Duodenal mucosa (tissue), 2 donors: ENCODE measurements around the gene SH3BP5L.

Experiments used
- H3K27ac ChIP-seq: one replicate; pipeline ENCODE4 v1.7.0; 2013; ENCODE audit warnings: low read depth, low read length
- H3K27me3 ChIP-seq, 2 donors: one replicate each; pipeline ENCODE4 v1.7.0; 2013; ENCODE audit warnings: low read length in 2 of 2, control low read depth in 1 of 2; ENCODE audit not compliant: insufficient read depth in 2 of 2, control insufficient read depth in 1 of 2
- H3K36me3 ChIP-seq, 2 donors: one replicate each; pipeline ENCODE4 v1.7.0; 2013; ENCODE audit warnings: low read length in 2 of 2, control low read depth in 1 of 2; ENCODE audit not compliant: insufficient read depth in 2 of 2, control insufficient read depth in 1 of 2
- H3K4me1 ChIP-seq, 2 donors: one replicate each; pipeline ENCODE4 v1.7.0; 2013; ENCODE audit warnings: low read length in 2 of 2, control low read depth in 1 of 2; ENCODE audit not compliant: insufficient read depth in 2 of 2, control insufficient read depth in 1 of 2
- H3K4me3 ChIP-seq, 2 donors: one replicate each; pipeline ENCODE4 v1.7.0; 2013; ENCODE audit warnings: low read length in 2 of 2, low read depth in 1 of 2
- H3K9ac ChIP-seq, 2 donors: one replicate each; pipeline ENCODE4 v1.7.0; 2013; ENCODE audit warnings: low read length in 2 of 2, low read depth in 1 of 2
- H3K9me3 ChIP-seq, 2 donors: one replicate each; pipeline ENCODE4 v1.7.0; 2013; ENCODE audit warnings: low read length in 2 of 2, control low read depth in 1 of 2; ENCODE audit not compliant: control insufficient read depth in 1 of 2

The SH3BP5L gene

DNA sequence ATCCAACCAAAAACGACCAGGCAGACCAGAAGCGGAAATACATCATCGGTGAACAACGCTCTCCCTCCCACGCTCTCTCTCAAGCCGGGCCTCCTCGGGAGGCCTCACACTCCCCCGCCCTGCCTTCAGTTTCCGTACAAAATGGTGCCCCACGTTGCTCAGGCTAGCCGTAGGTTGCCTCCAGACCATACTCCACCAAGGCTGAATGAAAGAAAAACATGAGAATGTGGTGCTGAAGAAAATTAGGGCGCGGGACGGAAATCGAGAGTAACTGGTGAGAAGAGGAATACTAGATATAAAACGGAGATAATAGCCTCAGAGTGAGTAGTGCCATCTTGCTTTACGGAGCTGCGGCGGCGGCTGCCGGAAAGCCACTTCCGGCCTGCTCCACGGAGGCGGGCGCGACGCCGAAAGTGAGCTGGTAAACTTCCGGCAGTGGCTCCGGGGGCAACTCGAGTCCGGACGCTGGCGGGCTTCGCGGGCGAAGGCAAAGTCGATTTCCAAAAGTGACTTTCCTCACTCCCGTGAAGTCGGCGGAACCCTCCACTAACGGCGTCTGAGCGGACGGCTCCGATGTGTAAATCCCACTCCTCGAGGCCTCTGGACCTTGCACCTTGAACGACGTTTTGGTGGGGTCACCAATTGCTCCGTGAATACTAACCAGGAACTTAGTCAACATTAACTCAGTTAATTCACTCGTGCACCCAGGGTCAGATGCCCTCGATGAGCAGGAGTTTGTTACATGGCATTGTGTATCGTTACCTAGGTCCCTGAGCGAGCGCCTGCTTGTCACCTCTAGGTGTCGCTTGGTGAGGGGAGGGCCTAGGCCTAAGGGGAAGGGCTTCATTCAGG, at the start of gene SH3BP5L:
SH3BP5L (minus strand) TSS at position 7 of the 852 bp plus-strand sequence. CDS start 980 bp downstream, outside the sequence.
- H3K9me3 ChIP-seq, result no peaks in the 10 kb centered on the region
- H3K4me3 ChIP-seq, result peak within 1 kb of the TSS; percentile 74 to 99
- H3K27ac ChIP-seq, result peak within 1 kb of the TSS; percentile 96
- peak within 1 kb of the TSS; percentile 74 to 98 for H3K9ac ChIP-seq
- H3K27me3 ChIP-seq, result no peaks in the 10 kb centered on the region
- H3K4me1 ChIP-seq, result peaks cover 41 to 45% of the 10 kb centered on the region in 2 donors
- peaks cover 8 to 21% of the 10 kb centered on the region in 2 donors for H3K36me3 ChIP-seq

DNA sequence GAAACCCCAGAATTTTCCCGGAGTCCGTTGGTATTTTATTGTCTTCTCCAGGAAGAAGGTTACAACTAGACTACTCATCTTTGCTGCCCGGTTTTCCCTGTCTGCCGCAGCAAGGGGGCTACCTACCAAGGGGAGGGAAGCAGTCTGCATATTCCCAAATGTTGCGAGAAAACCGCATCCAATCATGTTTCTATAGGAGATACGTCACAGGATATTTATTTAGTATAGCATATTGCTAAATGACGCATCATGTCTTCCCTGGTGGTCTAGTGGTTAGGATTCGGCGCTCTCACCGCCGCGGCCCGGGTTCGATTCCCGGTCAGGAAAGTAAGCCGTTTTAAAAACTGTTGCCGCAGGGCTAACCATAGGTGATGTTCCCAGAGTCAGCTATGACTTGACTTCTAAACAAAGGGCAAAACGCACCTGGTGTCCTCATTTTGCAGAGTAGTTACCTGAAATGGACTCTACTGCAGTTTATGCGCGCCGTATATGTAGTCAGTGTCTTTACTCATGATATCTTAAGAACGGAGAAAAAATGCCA, 48.3 kb upstream of the SH3BP5L start:
- no peaks in the 10 kb centered on the region for H3K36me3 ChIP-seq
- peak overlapping the region; percentile 96 for H3K27ac ChIP-seq
- no peaks in the 10 kb centered on the region for H3K27me3 ChIP-seq
- peak overlapping the region; percentile 97 to 98 for H3K4me3 ChIP-seq
- peak overlapping the region; percentile 96 to 100 for H3K9ac ChIP-seq
- H3K9me3 ChIP-seq, result no peaks in the 10 kb centered on the region
- H3K4me1 ChIP-seq, result peaks cover 5% of the 10 kb centered on the region in 2 donors

DNA sequence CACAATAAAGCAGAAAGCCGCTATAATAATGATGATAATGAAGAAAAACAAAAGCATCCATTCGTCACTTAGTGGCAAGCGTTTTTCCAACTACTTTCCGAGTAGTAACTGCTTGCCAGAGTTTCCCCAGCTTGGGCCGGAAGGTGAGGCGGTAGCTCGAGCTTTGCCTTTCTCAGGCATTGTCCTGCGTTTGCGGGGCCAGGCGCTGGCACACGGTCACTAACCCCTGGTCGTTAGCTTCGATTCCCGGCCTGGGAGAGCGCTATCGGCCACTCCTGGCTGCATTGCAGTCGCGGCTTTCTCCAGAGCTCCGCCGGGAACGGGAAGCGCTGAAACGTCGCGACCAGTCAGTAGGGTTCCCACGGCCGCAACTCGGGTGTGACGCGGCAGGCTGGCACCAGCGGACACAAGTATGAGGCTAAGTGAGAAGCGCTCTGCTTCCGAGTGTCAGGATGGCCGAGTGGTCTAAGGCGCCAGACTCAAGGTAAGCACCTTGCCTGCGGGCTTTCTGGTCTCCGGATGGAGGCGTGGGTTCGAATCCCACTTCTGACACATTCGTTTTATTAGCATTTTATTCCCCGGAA, 47.8 kb upstream of the SH3BP5L start:
- H3K9ac ChIP-seq, result peak overlapping the region; percentile 96 to 100

DNA sequence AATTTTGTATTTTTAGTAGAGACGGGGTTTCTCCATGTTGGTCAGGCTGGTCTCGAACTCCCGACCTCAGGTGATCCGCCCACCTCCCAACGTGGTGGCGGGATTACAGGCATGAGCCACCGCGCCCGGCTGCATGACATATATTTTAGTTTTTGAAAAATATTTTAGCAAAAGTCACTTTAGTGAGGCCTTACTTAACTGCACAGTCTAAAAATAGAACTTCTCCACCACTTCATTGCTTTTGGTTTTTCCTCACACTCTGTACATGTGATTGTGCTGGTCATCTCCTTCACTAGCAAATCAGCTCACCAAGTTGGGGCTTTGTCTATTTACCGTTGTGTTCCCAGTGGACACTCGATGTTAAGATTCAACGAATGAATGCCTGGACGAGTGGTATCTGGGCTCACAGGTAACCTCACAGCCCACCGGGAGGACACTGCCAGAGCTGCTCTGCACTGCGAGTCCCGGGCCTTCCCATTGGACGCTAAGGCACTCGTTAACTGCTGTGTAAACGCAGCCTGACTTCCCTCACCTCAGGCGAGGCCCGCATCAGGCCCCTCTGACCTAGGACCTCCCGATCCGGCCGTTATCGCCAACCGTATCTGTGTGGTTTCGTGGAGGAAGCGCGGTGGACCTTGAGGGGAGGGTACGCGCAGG, 47.2 kb upstream of the SH3BP5L start:
- no peaks in the 10 kb centered on the region for H3K9me3 ChIP-seq
- peak overlapping the region; percentile 97 to 98 for H3K4me3 ChIP-seq
- no peaks in the 10 kb centered on the region for H3K27me3 ChIP-seq
- no peaks in the 10 kb centered on the region for H3K36me3 ChIP-seq
- H3K27ac ChIP-seq, result peak overlapping the region; percentile 96
- H3K9ac ChIP-seq, result peak overlapping the region; percentile 96 to 100
- H3K4me1 ChIP-seq, result peaks cover 5% of the 10 kb centered on the region in 2 donors

More for the DNA sequence above, 47.8 kb upstream of the SH3BP5L start:
- Histone ChIP-seq H3K9me3 (no peaks in the 10 kb centered on the region), H3K4me1 (peaks cover 5% of the 10 kb centered on the region in 2 donors), H3K4me3 (peak overlapping the region; percentile 97 to 98), H3K36me3 (no peaks in the 10 kb centered on the region), H3K27me3 (no peaks in the 10 kb centered on the region), H3K27ac (peak overlapping the region; percentile 96)

DNA sequence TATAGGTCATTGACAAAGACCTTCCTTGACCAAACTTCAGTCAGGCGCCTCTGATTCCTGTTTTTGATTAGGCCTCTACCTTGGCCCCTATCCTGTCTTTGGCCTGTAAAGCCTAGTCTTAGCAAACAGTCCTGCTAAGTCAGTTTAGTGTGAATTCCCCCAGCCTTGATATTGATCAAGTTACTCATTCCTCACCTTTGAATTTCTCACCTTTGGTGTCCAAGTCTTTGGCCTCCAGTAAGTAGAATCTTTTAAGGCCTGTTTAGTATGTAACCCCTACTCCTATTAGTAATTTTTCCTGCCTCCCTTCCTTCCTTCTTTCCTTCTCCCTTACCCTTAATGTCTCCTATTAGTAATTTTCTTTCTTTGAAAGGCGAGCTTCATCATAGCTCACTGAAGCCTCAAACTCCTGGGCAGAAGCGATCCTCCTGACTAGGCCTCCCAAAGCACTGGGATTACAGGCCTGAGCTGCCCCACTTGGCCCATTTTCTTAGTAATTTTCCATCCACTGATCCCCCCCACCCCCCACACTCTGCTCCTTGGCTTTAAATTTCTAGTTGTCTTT, 46.2 kb upstream of the SH3BP5L start:
- Histone ChIP-seq H3K9ac (no peak overlapping the region), H3K4me1 (peaks cover 5% of the 10 kb centered on the region in 2 donors), H3K4me3 (no peak overlapping the region), H3K27me3 (no peaks in the 10 kb centered on the region), H3K27ac (no peak overlapping the region), H3K9me3 (no peaks in the 10 kb centered on the region), H3K36me3 (no peaks in the 10 kb centered on the region)

DNA sequence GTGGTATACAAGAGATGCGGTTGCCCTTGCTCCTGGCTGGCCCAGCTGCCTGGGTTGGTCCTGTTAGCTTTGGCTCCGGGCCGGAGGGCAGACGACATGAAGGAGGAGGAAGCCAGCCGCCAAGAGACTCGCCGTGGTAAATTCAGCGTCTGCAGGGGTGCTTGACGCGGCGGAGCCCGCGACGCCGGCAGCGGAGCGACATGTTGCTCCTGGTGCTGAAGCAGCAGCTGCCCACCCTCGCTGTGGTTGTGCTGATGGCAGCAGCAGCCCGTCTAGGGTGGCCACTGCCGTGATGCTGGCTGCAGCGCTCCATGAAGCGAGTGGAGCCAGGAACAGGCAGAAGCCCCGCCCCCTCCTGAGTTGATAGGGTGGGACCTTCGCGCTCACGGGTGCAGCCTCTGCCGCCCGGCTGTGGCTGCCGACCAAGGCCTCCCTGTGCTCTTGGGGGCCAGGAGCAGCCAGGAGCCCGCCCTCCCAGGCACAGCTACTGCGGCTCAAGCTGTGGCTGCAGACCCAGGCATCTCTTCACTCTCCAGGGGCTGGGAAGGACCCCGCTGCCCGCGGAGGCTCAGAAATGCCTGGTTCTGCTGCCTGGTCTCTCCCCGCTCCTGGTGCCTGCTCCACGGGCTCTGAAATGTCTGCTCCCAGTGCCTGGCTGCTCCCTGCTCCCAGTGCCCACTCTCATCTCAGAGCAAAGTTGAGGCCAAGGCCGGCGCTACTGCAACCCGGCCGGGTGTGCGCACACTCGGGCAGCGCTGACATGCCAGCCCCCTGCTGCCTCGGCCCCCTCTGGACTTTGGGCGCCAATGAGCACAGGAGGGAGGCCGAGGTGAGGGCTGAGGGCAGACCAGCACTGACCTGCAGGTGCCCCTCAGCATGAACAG, 37.5 kb upstream of the SH3BP5L start:
- H3K9me3 ChIP-seq, result no peaks in the 10 kb centered on the region
- no peaks in the 10 kb centered on the region for H3K27me3 ChIP-seq
- peak overlapping the region; percentile 45 for H3K27ac ChIP-seq
- H3K9ac ChIP-seq, result peak overlapping the region; percentile 47 to 76
- H3K36me3 ChIP-seq, result no peaks in the 10 kb centered on the region
- H3K4me3 ChIP-seq, result peak overlapping the region; percentile 76 to 89
- H3K4me1 ChIP-seq, result peaks cover 22% of the 10 kb centered on the region in 2 donors

DNA sequence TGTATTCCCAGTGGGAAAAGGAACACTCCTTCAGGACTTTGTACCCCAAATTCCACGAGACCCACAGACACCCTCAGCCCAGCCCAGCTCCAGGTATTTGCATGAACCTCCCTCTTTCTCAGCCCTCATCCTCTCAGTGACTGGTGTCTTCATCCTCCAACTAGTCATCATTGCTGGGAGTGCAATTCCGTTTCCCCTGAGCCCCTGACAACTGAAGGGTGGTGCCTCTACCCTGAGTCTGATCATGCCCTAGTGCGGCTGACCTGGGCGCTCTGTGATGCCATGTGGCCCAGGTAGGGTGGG, 36.9 kb upstream of the SH3BP5L start:
- H3K36me3 ChIP-seq, result no peaks in the 10 kb centered on the region
- H3K9ac ChIP-seq, result peak overlapping the region; percentile 47 to 76
- H3K4me1 ChIP-seq, result peaks cover 25 to 27% of the 10 kb centered on the region in 2 donors
- H3K9me3 ChIP-seq, result no peaks in the 10 kb centered on the region
- no peaks in the 10 kb centered on the region for H3K27me3 ChIP-seq
- H3K4me3 ChIP-seq, result peak overlapping the region; percentile 76 to 89
- peak overlapping the region; percentile 45 for H3K27ac ChIP-seq

DNA sequence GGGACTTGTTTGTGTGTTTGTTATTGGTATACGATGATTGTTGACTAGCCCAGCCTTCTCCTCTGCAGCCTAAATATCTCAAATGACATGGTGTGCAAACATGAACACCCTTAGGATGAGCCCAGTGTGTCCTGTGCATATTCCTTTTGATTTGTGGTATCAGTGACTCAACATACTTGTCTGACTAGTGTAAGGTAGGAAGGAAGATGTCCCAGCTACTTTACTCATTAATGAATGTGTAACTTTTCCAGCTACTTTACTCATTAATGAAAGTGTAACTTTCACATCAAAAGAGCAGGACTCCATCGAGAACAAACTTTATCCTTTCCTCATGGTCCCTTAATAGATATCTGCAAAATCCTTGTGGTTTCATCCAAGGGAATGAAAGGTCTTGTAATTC, 35.9 kb upstream of the SH3BP5L start:
- no peak overlapping the region for H3K27ac ChIP-seq
- H3K4me1 ChIP-seq, result peaks cover 31 to 32% of the 10 kb centered on the region in 2 donors
- H3K9me3 ChIP-seq, result no peaks in the 10 kb centered on the region
- H3K9ac ChIP-seq, result no peak overlapping the region
- H3K27me3 ChIP-seq, result no peaks in the 10 kb centered on the region
- no peak overlapping the region for H3K4me3 ChIP-seq
- H3K36me3 ChIP-seq, result no peaks in the 10 kb centered on the region

DNA sequence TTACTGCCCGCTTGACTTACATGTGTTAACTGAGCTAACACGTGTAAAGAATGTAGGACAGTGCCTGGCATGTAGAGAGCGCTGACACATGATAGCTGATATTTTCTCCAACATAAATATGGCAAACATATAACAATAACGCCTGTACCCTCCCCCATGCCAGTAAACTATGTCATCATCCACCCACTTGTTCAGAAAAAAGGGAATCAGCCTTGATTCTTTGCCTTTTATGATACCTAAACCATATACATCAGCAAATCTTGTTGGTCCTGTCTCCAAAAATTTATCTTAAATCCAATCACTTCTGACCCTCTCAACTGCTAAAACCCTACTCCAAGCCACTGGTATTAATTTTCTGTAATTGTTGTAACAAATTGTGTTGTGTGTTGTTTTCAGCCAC, 34.3 kb upstream of the SH3BP5L start:
- H3K4me1 ChIP-seq, result peaks cover 31 to 32% of the 10 kb centered on the region in 2 donors
- peak overlapping the region in 1 of 2 donors; percentile 83 for H3K9ac ChIP-seq
- H3K4me3 ChIP-seq, result no peak overlapping the region
- H3K9me3 ChIP-seq, result no peaks in the 10 kb centered on the region
- H3K36me3 ChIP-seq, result peaks cover 0 to 7% of the 10 kb centered on the region in 2 donors
- no peak overlapping the region for H3K27ac ChIP-seq
- no peaks in the 10 kb centered on the region for H3K27me3 ChIP-seq
